ENCODE data around the gene LRP1B. TPM values are rescaled to one million over a fixed set of nuclear protein-coding genes. Genes with fewer than 3 reads are reported as not detected.

LRP1B gene
- total RNA-seq, 1 donor from 2014 or later, result 8.8 TPM

DNA sequence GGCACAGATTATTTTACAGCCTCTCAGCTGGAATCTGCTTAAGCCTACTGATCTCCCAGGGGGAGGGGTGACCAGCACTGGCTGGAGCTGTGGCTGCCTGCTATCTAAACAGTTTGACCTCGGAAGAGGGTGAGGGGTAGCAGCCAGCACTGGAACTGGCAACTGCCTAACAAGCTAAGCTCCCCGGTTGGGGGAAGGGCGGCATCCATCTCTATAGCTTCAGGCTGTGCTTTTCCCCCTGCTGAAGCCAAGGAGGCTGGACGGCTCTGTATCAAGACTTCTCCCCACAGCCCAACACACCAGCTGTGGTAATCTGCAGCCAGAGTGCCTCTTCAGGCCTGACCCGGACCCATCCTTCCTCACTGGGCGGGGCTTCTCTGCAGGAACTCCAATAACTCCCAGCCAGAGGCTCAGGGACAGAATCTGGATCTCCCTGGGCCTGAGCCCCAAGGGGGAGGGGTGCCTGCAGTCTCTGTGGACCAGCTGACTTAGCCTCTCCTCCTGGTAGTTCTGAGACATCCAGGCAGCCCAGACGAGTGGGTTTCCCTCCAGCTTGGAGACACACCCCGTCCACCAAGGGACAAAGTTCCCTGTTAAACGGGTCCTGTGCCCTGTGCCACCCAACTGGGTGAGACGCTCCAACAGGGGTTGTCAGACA lies 560.2 kb downstream of the LRP1B start:
- Histone ChIP-seq H3K36me3 (no peaks in the 10 kb centered on the region), H3K9me3 (no peaks in the 10 kb centered on the region), H3K27ac (no peak overlapping the region), H3K4me3 (no peak overlapping the region), H3K4me1 (no peaks in the 10 kb centered on the region), H3K27me3 (no peaks in the 10 kb centered on the region)
- no peak for TF ChIP-seq POLR2AphosphoS5 (IDR thresholded peaks at IDR 0.05; ENCODE audit: insufficient read depth in 1 of 2, low read depth in 1 of 2)
- TF ChIP-seq, protein P1, sequence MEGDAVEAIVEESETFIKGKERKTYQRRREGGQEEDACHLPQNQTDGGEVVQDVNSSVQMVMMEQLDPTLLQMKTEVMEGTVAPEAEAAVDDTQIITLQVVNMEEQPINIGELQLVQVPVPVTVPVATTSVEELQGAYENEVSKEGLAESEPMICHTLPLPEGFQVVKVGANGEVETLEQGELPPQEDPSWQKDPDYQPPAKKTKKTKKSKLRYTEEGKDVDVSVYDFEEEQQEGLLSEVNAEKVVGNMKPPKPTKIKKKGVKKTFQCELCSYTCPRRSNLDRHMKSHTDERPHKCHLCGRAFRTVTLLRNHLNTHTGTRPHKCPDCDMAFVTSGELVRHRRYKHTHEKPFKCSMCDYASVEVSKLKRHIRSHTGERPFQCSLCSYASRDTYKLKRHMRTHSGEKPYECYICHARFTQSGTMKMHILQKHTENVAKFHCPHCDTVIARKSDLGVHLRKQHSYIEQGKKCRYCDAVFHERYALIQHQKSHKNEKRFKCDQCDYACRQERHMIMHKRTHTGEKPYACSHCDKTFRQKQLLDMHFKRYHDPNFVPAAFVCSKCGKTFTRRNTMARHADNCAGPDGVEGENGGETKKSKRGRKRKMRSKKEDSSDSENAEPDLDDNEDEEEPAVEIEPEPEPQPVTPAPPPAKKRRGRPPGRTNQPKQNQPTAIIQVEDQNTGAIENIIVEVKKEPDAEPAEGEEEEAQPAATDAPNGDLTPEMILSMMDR (IDR thresholded peaks at IDR 0.05), result no peak
- no peak for TF ChIP-seq POLR2A (IDR thresholded peaks at IDR 0.05)
- intact Hi-C loops (cut with DNase I), result no loop called here
- no peak for DNase-seq (ENCODE audit: extremely low spot score in 2 of 2)

DNA sequence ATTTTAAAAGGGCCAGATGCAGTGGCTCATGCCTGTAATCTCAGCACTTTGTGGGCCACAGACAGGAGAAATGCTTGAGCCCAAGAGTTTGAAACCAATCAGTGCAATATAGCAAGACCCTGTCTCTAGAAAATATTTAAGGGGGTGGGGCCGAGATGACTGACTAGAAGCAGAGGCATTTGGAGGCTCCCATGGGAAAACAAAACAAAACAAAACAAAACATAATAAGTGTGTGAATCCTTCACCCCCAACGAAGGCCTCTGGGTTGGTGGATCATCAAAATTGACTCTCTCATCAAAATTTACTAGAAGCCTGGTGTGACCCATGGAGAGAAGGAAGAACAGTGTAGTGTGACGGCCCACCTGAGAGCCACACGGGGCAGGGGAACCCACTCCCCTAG lies 560.9 kb downstream of the LRP1B start:
- Histone ChIP-seq H3K4me1 (no peaks in the 10 kb centered on the region), H3K4me3 (no peak overlapping the region), H3K27ac (no peak overlapping the region), H3K36me3 (no peaks in the 10 kb centered on the region), H3K27me3 (no peaks in the 10 kb centered on the region), H3K9me3 (no peaks in the 10 kb centered on the region)
- TF ChIP-seq, protein P1 (IDR thresholded peaks at IDR 0.05), result no peak
- TF ChIP-seq POLR2A (IDR thresholded peaks at IDR 0.05) (no peak), POLR2AphosphoS5 (IDR thresholded peaks at IDR 0.05; ENCODE audit: insufficient read depth in 1 of 2, low read depth in 1 of 2) (no peak)
- intact Hi-C loops (cut with DNase I), result no loop called here
- no peak for DNase-seq (ENCODE audit: extremely low spot score in 2 of 2)

DNA sequence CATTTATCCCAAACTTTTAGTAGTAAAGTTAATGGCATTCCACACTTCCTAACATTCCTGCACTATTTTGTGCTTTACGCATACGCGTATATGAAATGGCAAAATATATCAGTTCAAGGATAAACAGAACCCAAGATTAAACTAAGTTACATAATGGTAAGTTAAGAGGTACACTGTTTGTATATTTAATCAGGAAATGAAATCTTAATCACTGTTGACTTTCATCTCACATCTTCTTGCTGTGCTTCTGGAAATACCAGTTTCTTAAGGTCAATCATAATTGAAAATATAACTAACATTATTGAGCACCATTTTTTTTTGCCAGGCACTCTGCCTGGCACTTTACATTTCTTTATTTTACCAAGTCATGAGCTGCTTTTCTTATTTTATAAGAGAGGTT lies 565.2 kb downstream of the LRP1B start:
- Histone ChIP-seq H3K9me3 (no peaks in the 10 kb centered on the region), H3K4me1 (no peaks in the 10 kb centered on the region), H3K4me3 (no peak overlapping the region), H3K27ac (no peak overlapping the region), H3K27me3 (no peaks in the 10 kb centered on the region), H3K36me3 (no peaks in the 10 kb centered on the region)
- intact Hi-C loops (cut with DNase I), result no loop called here
- no peak for DNase-seq (ENCODE audit: extremely low spot score in 2 of 2)
- TF ChIP-seq, protein P1 (IDR thresholded peaks at IDR 0.05), result no peak
- TF ChIP-seq POLR2A (IDR thresholded peaks at IDR 0.05), result no peak
- TF ChIP-seq POLR2AphosphoS5 (IDR thresholded peaks at IDR 0.05; ENCODE audit: insufficient read depth in 1 of 2, low read depth in 1 of 2), result no peak

DNA sequence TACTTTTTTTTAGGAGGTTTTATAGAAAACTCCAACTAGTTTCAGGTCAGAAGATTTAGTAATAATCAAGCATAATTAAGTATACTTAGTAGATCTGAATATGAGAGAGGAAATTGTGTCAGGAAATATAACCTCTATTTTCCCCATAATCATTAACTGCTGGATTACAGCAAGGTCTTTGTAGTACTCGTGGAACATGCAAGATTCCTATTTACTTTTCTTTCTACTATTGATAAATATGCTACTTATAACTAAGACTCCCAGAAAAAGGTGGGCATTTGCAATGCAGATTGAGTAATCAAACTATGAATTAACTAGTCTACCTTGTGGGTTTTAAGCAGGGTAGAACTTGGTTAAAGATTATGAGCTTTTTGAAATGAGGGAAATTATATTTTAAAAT lies 570.1 kb downstream of the LRP1B start:
- TF ChIP-seq, protein P1 (IDR thresholded peaks at IDR 0.05), result no peak
- TF ChIP-seq POLR2A (IDR thresholded peaks at IDR 0.05) (no peak), POLR2AphosphoS5 (IDR thresholded peaks at IDR 0.05; ENCODE audit: insufficient read depth in 1 of 2, low read depth in 1 of 2) (no peak)
- no peak for DNase-seq (ENCODE audit: extremely low spot score in 2 of 2)
- Histone ChIP-seq H3K4me3 (no peak overlapping the region), H3K27me3 (no peaks in the 10 kb centered on the region), H3K9me3 (no peaks in the 10 kb centered on the region), H3K27ac (no peak overlapping the region), H3K4me1 (no peaks in the 10 kb centered on the region), H3K36me3 (no peaks in the 10 kb centered on the region)
- intact Hi-C loops (cut with DNase I), result no loop called here

DNA sequence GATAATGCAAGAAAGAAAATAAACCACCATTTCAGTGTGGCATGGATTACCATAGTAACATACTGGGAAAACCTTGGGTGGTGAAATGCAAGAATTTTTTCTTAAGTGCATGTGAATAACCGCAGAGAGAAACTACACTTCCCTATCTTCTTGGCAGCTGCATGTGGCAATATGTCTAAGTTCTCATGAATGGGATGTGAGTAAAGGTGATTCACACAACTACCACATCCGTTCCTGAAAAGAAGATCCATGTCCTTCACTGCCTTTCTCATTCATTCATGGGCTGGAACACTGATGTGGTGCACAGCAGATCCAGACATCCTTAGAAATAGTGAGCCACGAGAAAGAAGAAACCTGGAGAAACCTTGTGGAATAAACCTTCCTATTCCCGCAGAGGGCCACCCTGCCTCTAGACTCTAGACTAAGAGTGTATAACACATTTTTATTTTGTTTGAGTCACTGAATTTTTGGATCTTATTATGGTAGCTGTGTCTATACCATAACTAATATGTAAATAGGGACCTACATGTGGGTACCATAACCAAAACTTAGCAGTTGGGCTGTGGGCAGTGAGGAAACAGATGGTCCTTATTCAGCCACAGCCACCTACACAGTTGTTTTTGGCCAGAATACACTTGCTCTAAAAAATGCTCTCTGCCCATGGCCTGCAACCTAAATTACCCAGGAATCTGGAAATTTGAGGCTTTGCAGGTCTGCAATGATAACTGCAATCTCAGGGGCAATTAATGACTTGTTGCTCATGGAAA lies 573.3 kb downstream of the LRP1B start:
- intact Hi-C loops (cut with DNase I), result no loop called here
- no peak overlapping the region for H3K4me3 ChIP-seq
- no peak overlapping the region for H3K27ac ChIP-seq
- no peaks in the 10 kb centered on the region for H3K36me3 ChIP-seq
- H3K27me3 ChIP-seq, result no peaks in the 10 kb centered on the region
- TF ChIP-seq POLR2A (IDR thresholded peaks at IDR 0.05), result no peak
- no peak for TF ChIP-seq POLR2AphosphoS5 (IDR thresholded peaks at IDR 0.05; ENCODE audit: insufficient read depth in 1 of 2, low read depth in 1 of 2)
- TF ChIP-seq, protein P1 (IDR thresholded peaks at IDR 0.05), result no peak
- H3K9me3 ChIP-seq, result no peaks in the 10 kb centered on the region
- no peak for DNase-seq (ENCODE audit: extremely low spot score in 2 of 2)
- no peaks in the 10 kb centered on the region for H3K4me1 ChIP-seq

All from vagina (tissue), 2 donors.